GM20431 (cell line): Measurements from ENCODE around the gene ZBTB25.

ENCODE experiments used
- in situ Hi-C: fragments of 300-500 bp; cut with MseI, MboI; formaldehyde crosslinking; loops from one replicate; pipeline ENCODE4 v1.15.0; 2020; ENCODE audit warnings: low sequenced_read_pairs; ENCODE audit not compliant: unreplicated experiment

Gene ZBTB25

DNA sequence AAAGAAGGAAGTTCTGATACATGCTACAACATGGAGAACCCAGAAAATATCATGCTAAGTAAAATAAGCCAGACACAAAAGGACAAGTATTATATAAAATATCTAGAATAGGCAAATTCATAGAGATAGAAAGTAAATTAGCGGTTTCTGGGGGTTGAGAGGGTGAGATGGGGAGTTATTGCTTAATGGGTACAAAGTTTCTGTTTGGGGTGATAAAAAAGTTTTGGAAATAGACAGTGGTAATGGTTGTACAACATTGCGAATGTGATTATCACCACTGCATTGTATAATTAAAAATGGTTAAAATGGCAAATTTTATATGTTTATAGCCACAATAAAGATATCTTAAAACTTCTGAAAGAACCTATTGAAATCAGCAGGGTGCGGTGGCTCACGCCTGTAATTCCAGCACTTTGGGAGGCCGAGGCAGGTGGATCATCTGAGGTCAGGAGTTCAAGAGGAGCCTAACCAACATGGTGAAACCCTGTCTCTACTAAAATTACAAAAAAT lies 15.0 kb downstream of the ZBTB25 start:
- in situ Hi-C loops: no loop called here

DNA sequence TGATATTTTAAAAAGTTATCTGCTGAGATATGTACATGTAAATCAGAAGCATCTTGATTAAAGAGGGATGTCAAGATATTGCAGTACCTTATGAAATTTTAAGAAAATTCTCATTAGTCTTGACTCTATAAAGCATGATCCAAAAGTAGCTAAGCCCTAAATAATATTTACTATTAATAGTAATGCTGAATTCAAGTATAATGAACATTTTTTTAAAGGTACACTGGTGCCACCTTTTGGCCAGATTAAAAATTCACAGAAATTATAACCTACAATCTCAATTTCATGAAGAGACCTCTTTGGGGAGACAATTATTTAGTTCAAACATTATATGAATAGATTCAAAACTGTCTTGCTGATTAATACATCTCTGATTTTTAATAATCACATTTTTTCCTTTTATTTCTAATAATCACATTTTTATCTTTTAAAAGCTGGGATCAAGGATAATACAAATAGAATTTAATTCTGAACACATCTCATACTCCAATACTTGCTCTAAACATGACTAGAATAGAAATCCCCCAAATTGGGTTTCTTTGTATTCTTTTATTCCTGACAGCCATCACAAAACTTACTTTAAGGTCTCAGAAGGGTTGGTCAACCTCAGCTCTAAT lies 24.9 kb downstream of the ZBTB25 start:
- in situ Hi-C loops: no loop called here

DNA sequence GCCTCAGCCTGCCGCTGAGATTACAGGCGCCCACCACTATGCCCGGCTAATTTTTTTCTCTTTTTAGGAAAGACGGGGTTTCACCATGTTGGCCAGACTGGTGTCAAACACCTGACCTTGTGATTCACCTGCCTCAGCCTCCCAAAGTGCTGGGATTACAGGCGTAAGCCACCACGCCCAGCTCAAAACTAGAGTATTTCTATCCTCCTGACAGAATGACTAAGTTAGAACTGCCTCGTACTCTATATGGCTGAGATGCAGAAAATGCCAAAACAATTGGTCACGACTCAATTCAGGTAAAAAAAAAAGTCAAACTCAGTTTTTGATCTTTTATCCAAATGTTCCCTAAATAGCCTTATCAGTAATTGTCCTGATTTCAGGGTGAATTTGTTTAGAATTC lies 27.2 kb downstream of the ZBTB25 start:
- in situ Hi-C loops: no loop called here

DNA sequence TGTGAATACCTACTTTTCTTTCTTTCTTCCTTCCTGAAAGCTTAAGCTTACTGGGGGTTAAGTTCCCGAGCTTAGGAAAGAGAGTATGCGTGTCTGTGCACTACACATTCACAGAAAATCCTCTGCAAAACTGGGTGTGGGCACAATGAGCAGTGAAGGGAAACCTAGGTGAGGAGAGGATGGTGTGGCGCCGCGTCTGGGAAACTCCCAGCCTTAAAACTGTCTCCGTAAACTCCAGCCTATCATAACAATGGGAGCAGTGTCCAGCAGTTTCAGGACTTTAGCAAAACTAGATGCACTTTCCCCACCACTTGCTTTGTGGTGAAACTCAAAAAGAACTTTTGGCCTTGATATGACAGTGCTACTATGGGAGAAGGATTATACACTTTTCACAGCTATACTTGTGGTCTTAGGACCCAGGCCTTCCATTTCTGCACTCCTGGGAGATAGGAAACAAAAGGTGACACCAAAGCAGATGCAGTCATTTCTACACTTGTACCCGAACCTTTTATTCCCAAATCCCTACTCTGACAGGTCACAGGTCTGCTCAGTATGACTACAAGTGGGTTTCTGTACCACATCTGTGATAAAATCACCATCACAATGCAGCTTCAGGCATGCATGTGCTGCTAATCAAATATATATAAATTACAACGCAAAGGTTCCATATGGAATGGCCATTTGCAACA lies 27.9 kb downstream of the ZBTB25 start:
- in situ Hi-C loops: no loop called here

DNA sequence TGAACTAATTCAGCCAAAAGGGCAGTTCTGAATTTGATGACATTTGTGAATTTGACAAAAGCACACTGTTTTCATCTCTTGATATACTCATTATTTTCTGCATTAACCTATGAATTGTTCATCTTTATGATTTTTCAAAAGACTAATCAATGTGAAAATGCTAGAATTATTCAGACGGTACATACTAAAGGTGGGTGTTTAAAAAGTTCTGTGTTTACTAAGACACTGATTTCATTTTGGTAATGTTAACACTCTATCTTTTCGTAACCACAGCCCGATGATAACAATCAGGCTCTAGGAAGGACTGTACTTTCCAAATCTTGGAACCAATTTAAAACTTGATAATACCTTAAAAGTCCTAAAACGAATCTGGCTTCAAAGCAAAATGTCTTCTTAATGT lies 28.9 kb downstream of the ZBTB25 start:
- in situ Hi-C loops: no loop called here

DNA sequence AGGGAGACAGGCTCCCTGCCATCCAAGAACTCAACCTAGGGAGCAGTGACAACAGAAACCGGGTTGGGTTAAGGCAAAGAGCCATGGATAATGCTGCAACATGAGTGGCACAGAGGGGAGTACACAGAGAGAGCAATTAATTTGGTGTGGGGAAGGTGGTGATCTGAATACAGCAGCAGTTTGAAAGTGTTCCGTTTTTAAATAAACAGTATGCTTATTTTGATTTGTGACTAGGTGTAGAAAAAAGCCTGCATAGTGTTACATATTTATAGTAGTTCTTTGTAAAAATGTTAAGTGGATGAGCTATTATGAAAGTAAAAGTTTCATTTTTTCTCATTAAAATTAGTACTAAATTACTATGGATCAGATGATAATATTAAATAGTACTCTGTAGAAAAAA lies 29.6 kb downstream of the ZBTB25 start:
- in situ Hi-C loops: no loop called here

DNA sequence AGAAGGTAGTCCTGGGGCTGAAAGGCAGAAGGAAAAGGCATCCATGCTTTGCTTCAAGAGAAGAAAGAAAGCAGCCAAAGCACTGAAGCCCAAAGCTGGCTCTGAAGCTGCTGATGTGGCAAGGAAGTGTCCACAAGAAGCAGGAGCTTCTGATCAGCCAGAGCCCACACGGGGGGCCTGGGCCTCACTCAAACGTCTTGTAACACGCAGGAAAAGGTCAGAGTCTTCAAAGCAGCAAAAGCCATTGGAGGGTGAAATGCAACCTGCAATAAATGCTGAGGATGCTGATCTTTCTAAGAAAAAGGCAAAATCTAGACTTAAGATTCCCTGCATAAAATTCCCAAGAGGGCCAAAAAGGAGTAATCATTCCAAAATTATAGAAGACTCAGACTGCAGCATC lies 35.2 kb downstream of the ZBTB25 start:
- in situ Hi-C loops: no loop called here

DNA sequence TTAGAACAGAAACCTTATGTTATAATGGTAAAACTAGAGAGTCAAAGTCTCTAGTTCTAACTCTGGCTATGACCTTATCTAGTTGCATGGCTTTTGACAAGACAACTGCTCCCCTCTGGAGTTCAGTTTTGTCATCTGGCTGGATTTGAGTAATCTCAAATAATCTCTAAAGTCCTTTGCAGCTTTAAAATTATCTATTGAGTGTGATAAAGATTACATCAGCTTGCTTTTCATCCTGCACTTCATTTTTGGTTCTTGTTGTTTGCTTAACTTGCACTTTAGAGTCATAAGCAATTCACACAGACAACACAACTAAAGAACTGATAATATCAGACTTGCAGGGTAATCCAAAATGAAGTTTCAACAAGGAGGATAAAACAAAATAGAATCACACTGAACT lies 36.1 kb downstream of the ZBTB25 start:
- in situ Hi-C loops: no loop called here

DNA sequence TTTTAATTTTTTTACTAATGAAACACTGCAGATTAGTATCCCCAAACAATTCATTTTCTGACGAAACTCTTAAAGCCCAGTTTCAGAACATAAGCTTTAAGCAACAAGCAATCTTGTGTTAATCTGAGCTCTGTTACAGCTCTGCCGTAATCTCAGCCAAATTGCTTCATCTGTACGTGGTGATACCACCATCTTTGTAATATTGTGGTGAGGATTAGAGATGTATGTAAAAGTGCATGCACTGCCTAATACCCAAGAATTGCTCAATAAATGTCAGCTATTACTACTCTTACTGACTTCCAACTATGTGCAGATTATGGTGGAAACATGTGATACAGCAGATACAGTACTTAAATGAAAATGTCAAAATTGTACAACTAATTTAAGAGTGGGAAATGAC lies 36.5 kb downstream of the ZBTB25 start:
- in situ Hi-C loops: no loop called here

DNA sequence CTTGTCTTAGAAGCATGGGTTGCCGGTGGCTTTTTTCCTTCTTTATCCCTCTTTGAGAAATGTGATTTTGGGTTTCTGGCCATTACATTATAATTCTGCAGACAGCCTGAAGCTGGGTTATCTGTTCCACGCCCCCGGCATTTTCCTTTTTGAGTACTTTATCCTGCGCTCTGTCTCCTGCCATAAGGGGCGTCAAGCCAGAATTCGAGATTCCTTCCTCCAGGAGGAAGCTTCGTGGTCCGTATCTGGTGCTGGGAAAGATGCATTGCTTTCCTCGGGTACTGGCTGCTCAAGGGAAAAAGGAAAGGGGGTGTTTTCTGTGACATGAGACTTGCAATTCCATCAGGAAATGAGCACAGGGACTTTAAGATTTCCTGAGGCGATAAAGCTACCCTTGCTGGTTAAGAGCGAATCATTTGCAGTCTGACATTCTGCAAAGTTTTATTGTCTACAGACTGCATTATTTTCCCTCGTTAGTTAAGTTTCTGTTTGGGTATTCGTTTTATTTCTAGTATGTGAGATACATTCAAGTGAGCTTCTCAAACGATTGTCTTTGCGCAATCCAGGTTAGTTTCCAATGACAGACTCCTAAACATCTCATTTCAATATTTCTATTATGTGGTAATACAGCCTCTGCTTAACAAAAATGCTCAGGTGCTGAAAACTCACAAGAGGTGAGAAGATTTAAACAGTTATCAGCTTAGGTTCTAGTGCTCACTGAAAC lies 37.6 kb downstream of the ZBTB25 start:
- in situ Hi-C loops: no loop called here

DNA sequence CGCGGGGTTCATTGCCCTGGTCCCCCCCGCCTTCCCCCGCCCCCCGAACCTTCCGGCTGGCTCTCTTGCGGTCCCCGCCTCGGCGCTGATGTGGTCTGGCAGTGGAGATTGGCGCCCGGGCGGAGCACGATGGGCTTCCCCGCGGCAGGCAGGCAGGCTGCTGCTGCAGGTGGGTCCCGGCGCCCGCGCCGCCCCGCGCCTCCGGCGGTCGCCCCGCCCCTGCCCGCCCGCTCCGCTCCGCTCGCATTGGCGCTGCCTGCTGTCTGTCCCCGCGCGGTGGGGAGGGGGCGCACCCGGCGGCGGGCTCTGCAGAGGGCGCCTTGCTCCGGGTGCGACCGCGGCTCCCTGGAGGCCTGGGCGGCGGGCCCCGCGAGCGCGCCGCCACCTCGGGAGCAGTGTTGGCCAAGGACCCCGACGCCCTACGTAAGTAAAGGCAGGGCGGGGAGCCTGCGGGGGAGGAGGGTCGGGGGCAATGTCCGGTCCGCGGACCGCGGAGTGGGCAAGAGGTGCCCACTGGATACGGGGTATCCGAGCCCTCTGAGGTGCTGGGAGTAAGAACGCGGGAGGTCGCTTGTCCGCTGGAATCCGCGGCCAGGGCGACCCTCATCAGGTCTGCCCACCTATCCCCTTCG lies 38.3 kb downstream of the ZBTB25 start, which contains the start of gene AKAP5:
TSS of gene AKAP5 (plus strand) at position 309 of the 632 bp plus-strand sequence. CDS start 2,896 bp downstream, outside the sequence.
- in situ Hi-C loops: no loop called here

DNA sequence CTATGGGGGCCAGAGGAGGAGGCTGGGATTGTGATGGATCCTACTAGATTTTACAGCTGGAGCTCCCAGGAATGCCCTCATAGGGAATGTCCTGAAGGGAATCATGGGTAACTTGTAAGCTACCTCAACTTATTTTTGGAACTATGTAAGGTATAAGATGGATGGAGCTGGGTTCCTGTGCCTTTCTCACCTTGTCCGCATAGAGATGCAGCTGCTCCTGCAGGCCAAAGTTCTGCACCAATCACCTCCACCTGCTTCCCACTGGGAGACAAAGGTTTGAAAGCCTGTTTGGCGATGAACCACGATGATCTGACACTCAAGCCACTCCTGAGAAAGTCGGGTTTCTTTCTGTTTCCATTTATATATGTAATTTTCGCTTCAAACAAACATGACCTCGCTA lies 39.0 kb downstream of the ZBTB25 start:
- in situ Hi-C loops: no loop called here

DNA sequence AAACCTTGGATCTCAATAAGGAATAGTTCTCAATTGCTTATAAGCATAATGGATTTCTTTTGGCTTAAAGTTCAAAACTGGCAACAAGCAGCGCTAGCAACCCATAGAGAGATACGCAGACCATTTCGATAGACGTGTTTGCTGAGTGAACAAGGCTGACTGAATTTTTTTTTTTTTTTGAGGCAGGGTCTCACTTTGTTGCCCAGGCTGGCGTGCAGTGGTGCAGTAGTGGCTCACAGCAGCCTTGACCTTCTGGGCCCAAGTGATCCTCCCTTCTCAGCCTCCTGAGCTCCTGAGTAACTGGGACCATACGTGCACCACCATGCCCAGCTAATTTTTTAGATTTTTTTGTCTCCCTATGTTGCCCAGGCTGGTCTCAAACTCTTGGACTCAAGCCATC lies 39.8 kb downstream of the ZBTB25 start:
- in situ Hi-C loops: no loop called here

DNA sequence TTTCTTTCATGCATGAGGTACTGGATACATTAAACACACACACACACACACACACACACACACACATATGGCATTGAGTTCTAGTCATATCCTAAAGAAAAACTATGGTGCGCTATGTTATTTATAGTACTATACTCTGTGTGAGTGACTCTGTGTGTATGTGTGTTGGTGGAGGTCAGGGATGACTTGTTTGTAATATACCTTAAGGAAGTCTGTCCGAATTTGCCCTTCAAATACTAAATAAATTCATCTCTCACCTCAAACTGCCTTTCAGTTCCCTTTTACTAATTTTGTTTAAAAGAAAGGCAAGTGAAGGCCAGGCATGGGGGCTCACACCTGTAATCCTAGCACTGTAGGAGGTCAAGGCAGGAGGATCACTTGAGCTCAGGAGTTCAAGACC lies 40.4 kb downstream of the ZBTB25 start:
- in situ Hi-C loops: no loop called here

DNA sequence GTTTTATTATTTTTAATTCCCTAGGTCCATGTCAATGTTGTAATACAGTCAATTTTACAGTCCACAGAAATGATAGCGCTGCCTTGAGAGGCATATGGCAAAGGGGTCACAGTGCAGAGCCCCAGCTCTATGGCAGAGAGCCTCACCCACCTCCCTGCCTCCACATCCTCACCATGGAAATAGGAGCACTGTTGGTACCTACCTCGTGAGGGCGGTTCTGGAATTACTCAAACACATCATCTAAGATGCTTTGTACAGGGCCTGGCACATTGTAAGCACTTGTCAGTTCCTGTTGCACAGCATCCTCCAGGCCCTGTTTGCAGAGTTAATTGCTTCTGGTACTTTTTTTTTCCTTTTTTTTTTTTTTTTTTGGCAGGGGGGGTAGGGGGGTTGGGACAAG lies 42.4 kb downstream of the ZBTB25 start:
- in situ Hi-C loops: no loop called here

DNA sequence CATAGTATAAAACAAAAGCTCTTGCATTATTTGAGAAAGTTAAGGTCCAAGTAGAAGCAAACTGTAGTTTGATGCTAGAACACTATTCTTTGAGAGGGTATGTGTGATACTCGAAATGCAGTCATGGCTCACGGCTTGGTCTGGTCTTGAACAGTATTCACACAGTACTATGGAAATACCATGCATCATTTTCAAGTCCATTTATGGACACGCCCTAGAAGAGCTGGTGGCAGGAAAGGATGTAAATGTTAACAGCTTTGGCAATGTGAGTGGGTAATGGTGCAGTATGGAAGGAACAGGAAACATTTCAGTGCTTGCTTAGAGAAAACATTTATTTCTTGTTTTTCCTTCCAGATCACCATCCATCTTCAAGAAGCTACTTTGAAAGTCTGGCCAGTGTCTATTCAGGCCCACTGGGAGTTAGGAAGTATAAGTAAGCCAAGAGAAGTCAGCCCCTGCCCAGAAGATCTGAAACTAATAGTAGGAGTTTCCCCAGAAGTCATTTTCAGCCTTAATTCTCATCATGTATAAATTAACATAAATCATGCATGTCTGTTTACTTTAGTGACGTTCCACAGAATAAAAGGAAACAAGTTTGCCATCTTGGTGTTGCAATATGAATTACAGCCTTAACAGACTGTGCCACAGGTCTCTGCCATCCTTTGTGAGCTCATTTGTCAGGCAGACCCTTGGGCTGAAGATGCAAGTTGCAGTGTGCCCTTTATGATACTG lies 44.1 kb downstream of the ZBTB25 start:
- in situ Hi-C loops: no loop called here

DNA sequence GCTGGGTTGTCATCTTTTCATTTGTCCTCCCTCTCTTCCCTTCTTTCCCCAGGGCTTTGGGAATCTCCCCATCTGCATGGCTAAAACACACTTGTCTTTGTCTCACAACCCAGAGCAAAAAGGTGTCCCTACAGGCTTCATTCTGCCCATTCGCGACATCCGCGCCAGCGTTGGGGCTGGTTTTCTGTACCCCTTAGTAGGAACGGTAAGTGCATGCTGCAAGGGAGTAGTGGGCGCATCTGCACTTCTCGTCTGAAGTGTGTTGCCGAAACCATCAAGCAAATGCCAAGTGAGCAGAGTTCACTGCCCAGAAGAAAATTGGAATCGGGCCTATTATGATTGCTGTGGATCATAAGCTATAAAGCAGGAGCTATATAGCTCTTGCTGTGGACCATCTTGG lies 49.0 kb downstream of the ZBTB25 start:
- in situ Hi-C loops: no loop called here

DNA sequence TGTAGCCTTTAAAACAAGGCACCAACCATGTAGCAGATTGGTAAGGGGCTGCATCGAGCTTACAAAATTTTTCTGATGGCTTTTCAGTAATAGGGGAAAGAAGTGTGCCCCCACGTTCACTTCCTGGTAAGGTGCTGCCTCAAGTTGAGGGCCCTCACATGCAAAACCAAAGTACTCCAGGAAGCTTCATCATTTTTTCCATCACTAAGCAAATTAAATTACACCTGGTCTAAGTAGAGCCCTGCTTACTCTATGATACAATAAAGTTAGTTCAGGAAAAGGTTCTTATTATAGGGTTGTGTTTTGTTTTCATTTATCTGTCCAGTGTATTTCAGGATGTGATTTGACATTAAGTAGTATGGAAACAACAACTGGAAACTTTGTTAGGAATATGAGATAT lies 53.4 kb downstream of the ZBTB25 start:
- in situ Hi-C loops: no loop called here

DNA sequence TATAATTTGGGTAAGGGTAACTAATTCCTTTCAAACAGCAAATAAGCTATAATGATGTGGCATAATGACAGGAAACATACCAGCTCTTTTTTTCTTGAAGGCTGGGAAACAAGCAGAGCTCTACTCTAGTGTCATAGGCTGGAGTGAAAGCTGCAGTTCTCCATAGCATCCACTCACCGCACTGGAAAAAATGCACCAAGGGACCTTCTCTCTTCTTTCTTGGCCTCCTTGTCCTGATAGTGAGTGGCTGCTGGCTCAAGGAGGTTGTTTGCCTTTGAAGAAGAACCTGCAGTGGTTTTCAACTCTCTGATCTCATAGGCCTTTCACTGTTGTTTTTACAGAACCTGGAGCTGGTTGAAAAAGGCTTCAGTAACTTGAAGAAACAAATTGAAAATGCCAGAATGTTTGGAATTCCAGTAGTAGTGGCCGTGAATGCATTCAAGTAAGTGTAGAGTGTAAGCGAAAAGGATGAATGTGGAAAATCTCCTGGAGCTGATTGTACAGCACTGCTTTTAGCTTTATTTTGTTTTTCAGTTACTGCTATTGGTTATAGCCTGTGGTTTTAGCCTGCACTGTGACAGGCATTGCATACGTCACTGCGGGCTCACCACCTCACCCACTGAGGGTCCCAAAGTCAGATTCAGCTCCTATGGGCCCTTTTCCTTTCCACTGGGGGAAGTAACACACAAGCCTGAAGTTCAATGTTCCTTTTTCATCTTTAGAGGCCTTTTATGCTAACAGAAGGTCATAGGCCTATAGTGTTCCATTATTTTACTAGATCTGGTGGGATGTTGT lies 55.6 kb downstream of the ZBTB25 start:
- in situ Hi-C loops: no loop called here
